IMR-90 (cell line): ENCODE results near the gene ZNF653. TPM values are rescaled to one million over a fixed set of nuclear protein-coding genes. Genes with fewer than 3 reads are reported as not detected.

ENCODE experiments used
- ATAC-seq: fragments of 200-7000 bp; cut with Tn5 transposase; 2 replicates; pipeline ENCODE4 v1.9.1; 2020; ENCODE audit warnings: low read depth, mild to moderate bottlenecking, moderate library complexity
- BruUV-seq: library from RNA; stranded (reverse); fragments of 400-500 nt; replicated peaks from 2 replicates; lab custom pipeline; 2021; lab: Mats Ljungman, UMichigan
- CTCF ChIA-PET: fragments of 300-600 bp; formaldehyde crosslinking; extraction: SDS; loops from one replicate; lab custom pipeline; 2021; ENCODE audit warnings: antibody characterized with exemption; lab: Yijun Ruan, JAX
- POLR2A ChIA-PET: fragments of 300-600 bp; sonication (Branson Sonifier 250); formaldehyde crosslinking; loops from one replicate; lab custom pipeline; 2022; ENCODE audit warnings: antibody characterized with exemption; ENCODE audit not compliant: unreplicated experiment; lab: Charles Lee
- DNase-seq: peaks from one replicate; pipeline ENCODE4 v3.0.0; 2013
- H2AFZ ChIP-seq: replicated peaks from 2 replicates; pipeline ENCODE3; 2013; ENCODE audit warnings: low read length, mild to moderate bottlenecking; ENCODE audit not compliant: poor library complexity
- H2AK5ac ChIP-seq: 2 replicates; pipeline ENCODE4 v1.6.1; 2013; ENCODE audit warnings: low read depth, low read length, inconsistent platforms
- H2AK9ac ChIP-seq: replicated peaks from 2 replicates; pipeline ENCODE3; 2013; ENCODE audit warnings: mild to moderate bottlenecking, low read depth, low read length, moderate library complexity; ENCODE audit not compliant: poor library complexity
- H2BK120ac ChIP-seq: 2 replicates; pipeline ENCODE4 v1.6.1; 2013; ENCODE audit warnings: low read depth, low read length, inconsistent platforms
- H2BK15ac ChIP-seq: 3 replicates; pipeline ENCODE4 v1.6.1; 2013; ENCODE audit warnings: low read depth, low read length, inconsistent platforms
- H2BK20ac ChIP-seq: 2 replicates; pipeline ENCODE4 v1.6.1; 2013; ENCODE audit warnings: low read depth, mild to moderate bottlenecking, inconsistent platforms, low read length, moderate library complexity
- H2BK5ac ChIP-seq: 2 replicates; pipeline ENCODE4 v1.6.1; 2013; ENCODE audit warnings: mild to moderate bottlenecking, low read depth, low read length, inconsistent platforms; ENCODE audit not compliant: poor library complexity, severe bottlenecking
- H3K14ac ChIP-seq: replicated peaks from 2 replicates; pipeline ENCODE4 v1.6.1; 2013; ENCODE audit warnings: low read depth, low read length, inconsistent platforms
- H3K18ac ChIP-seq: 2 replicates; pipeline ENCODE4 v1.6.1; 2013; ENCODE audit warnings: low read depth, low read length, control low read depth
- H3K23ac ChIP-seq: 2 replicates; pipeline ENCODE4 v1.6.1; 2013; ENCODE audit warnings: low read depth, low read length, inconsistent platforms
- H3K27ac ChIP-seq: 2 replicates; pipeline ENCODE4 v1.5.1; 2013; ENCODE audit warnings: mild to moderate bottlenecking, control low read depth, low read length; ENCODE audit not compliant: insufficient read depth
- H3K27me3 ChIP-seq: 2 replicates; pipeline ENCODE4 v1.6.1; 2013; ENCODE audit warnings: low read length; ENCODE audit not compliant: control insufficient read depth, insufficient read depth
- H3K36me3 ChIP-seq: 2 replicates; pipeline ENCODE4 v1.6.1; 2013; ENCODE audit warnings: low read length, mixed read lengths; ENCODE audit not compliant: control insufficient read depth, insufficient read depth
- H3K4ac ChIP-seq: 2 replicates; pipeline ENCODE4 v1.6.1; 2013; ENCODE audit warnings: low read depth, low read length, inconsistent platforms
- H3K4me1 ChIP-seq: 2 replicates; pipeline ENCODE4 v1.6.1; 2013; ENCODE audit warnings: low read length, mixed read lengths; ENCODE audit not compliant: control insufficient read depth, insufficient read depth
- H3K4me2 ChIP-seq: 2 replicates; pipeline ENCODE4 v1.6.1; 2013; ENCODE audit warnings: low read depth, mild to moderate bottlenecking, control low read depth, low read length, moderate library complexity
- H3K4me3 ChIP-seq: 2 replicates; pipeline ENCODE4 v1.5.1; 2013; ENCODE audit warnings: low read depth, mild to moderate bottlenecking, control low read depth, low read length, moderate library complexity; ENCODE audit not compliant: insufficient read depth
- H3K56ac ChIP-seq: 2 replicates; pipeline ENCODE4 v1.6.1; 2013; ENCODE audit warnings: low read length, inconsistent platforms; ENCODE audit not compliant: insufficient read depth; ENCODE audit errors: extremely low read depth
- H3K79me1 ChIP-seq, 2 experiments: 2 replicates each; pipeline ENCODE4 v1.6.1; 2013; ENCODE audit warnings: low read length in 2 of 2, inconsistent platforms in 1 of 2, low read depth in 1 of 2
- H3K9ac ChIP-seq: 2 replicates; pipeline ENCODE4 v1.6.1; 2013; ENCODE audit warnings: low read depth, low read length, control low read depth
- H3K9me1 ChIP-seq: 2 replicates; pipeline ENCODE4 v1.6.1; 2013; ENCODE audit warnings: low read length, inconsistent platforms; ENCODE audit not compliant: insufficient read depth
- H3K9me3 ChIP-seq: 2 replicates; pipeline ENCODE4 v1.6.1; 2013; ENCODE audit warnings: low read length; ENCODE audit not compliant: control insufficient read depth, insufficient read depth
- H4K20me1 ChIP-seq: 2 replicates; pipeline ENCODE4 v1.6.1; 2013; ENCODE audit warnings: low read length, inconsistent platforms; ENCODE audit not compliant: insufficient read depth
- H4K5ac ChIP-seq: 2 replicates; pipeline ENCODE4 v1.6.1; 2013; ENCODE audit warnings: mild to moderate bottlenecking, low read depth, low read length, control low read depth
- H4K8ac ChIP-seq, 2 experiments: 2 replicates each; pipeline ENCODE4 v1.6.1; 2013; ENCODE audit warnings: low read depth in 2 of 2, low read length in 2 of 2, control low read depth in 1 of 2, inconsistent platforms in 1 of 2
- H4K91ac ChIP-seq: 2 replicates; pipeline ENCODE4 v1.6.1; 2013; ENCODE audit warnings: low read depth, low read length, inconsistent platforms; ENCODE audit not compliant: insufficient read depth
- MAZ ChIP-seq: IDR thresholded peaks from 2 replicates; pipeline ENCODE4 v1.6.1; 2012; ENCODE audit warnings: low read depth, mild to moderate bottlenecking, low read length, improper control_type of control experiment, moderate library complexity, borderline replicate concordance
- WGBS, 2 experiments: methylation state at CpG; one replicate each; pipeline versions ENCODE4 v1.1.5 to v1.1.7; 2013; ENCODE audit warnings: missing lambda C conversion rate in 2 of 2; ENCODE audit not compliant: insufficient read length in 1 of 2; ENCODE audit errors: extremely low coverage in 2 of 2; 5-methylcytosine and 5-hydroxymethylcytosine counted together
- dilution Hi-C: fragments of 300-500 bp; cut with HindIII; formaldehyde crosslinking; loops from one replicate; pipeline ENCODE4 v1.14.3; 2018; ENCODE audit warnings: low sequenced_read_pairs; ENCODE audit not compliant: unreplicated experiment
- in situ Hi-C: fragments of 300-500 bp; cut with MboI; formaldehyde crosslinking; loops from 3 replicates; pipeline ENCODE4 v1.14.3; 2019; ENCODE audit warnings: low sequenced_read_pairs, inconsistent platforms, mixed read lengths
- intact Hi-C: fragments of 100-400 bp; cut with micrococcal nuclease; formaldehyde crosslinking; loops from 2 replicates; pipeline ENCODE4 v1.10.0; 2022
- polyA plus RNA-seq, 3 experiments: library from polyadenylated mRNA; depleted of rRNA; stranded (reverse); fragments of >200 nt; gene quantifications; 2 replicates each; pipeline ENCODE4 v1.2.3, GENCODE V29; 2012; ENCODE audit warnings: low replicate concordance in 1 of 3
- total RNA-seq: library from RNA; depleted of rRNA; stranded (reverse); fragments of >200 nt; gene quantifications from 2 replicates; pipeline ENCODE4 v1.2.3, GENCODE V29; 2012
- TF ChIP-seq, protein P1 (sequence below): conservative IDR thresholded peaks from 2 replicates; pipeline ENCODE4 v1.5.1; 2012; ENCODE audit warnings: mild to moderate bottlenecking, low read depth, low read length, improper control_type of control experiment

The ZNF653 gene
- total and polyA plus RNA-seq, 2 of the 4 experiments (the other 2 are of a cell fraction), result 3.9 to 9.0 TPM

GRCh38 chr19:11479090-11479897 is 26.3 kb downstream of the ZNF653 start:
- BruUV-seq, result no TSS peak

More at GRCh38 chr19:11479090-11479897, 26.3 kb downstream of the ZNF653 start:
- no peak overlapping the region for H2BK5ac ChIP-seq
- no peak overlapping the region for H2AFZ ChIP-seq
- no peaks in the 10 kb centered on the region for H3K9me3 ChIP-seq
- H3K4ac ChIP-seq, result no peak overlapping the region
- dilution Hi-C loops (no loop called here), intact Hi-C loops (no loop called here), in situ Hi-C loops (loop anchor here (10.0 kb wide), 1 partner anchor 184 kb away; the partner anchor contains the start of gene TSPAN16)
- no peak overlapping the region for H3K27ac ChIP-seq
- 13% methylated on average over 18 of the region's 62 CpGs; no CpG with 5 or more reads in 1 of the 2 experiments for WGBS, 2 experiments
- no peaks in the 10 kb centered on the region for H4K20me1 ChIP-seq
- H2BK120ac ChIP-seq, result no peak overlapping the region
- no peak overlapping the region for H2BK20ac ChIP-seq
- no peak overlapping the region for H4K8ac ChIP-seq
- H2BK15ac ChIP-seq, result no peak overlapping the region
- H4K5ac ChIP-seq, result no peak overlapping the region
- H4K91ac ChIP-seq, result no peak overlapping the region
- peaks cover 50% of the 10 kb centered on the region for H3K27me3 ChIP-seq
- H3K14ac ChIP-seq, result no peak overlapping the region
- no peaks in the 10 kb centered on the region for H3K79me1 ChIP-seq
- H3K4me3 ChIP-seq, result no peak overlapping the region
- H3K9ac ChIP-seq, result no peak overlapping the region
- no peak for DNase-seq
- 0 out of 2 replicates have a peak, but pooled peaks cover 2% of the 10 kb centered on the region for H3K36me3 ChIP-seq
- POLR2A ChIA-PET, result no interaction called here
- CTCF ChIA-PET, result no interaction called here
- no peak overlapping the region for H2AK5ac ChIP-seq
- no peak overlapping the region for H3K4me2 ChIP-seq
- H3K9me1 ChIP-seq, result no peaks in the 10 kb centered on the region
- ATAC-seq, result no peak
- H3K56ac ChIP-seq, result no peak overlapping the region
- no peak overlapping the region for H2AK9ac ChIP-seq
- no peak overlapping the region for H3K18ac ChIP-seq
- TF ChIP-seq, protein P1, sequence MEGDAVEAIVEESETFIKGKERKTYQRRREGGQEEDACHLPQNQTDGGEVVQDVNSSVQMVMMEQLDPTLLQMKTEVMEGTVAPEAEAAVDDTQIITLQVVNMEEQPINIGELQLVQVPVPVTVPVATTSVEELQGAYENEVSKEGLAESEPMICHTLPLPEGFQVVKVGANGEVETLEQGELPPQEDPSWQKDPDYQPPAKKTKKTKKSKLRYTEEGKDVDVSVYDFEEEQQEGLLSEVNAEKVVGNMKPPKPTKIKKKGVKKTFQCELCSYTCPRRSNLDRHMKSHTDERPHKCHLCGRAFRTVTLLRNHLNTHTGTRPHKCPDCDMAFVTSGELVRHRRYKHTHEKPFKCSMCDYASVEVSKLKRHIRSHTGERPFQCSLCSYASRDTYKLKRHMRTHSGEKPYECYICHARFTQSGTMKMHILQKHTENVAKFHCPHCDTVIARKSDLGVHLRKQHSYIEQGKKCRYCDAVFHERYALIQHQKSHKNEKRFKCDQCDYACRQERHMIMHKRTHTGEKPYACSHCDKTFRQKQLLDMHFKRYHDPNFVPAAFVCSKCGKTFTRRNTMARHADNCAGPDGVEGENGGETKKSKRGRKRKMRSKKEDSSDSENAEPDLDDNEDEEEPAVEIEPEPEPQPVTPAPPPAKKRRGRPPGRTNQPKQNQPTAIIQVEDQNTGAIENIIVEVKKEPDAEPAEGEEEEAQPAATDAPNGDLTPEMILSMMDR, result no peak
- peak; percentile 72; the same call in 1 of the 2 replicates for TF ChIP-seq MAZ
- no peak overlapping the region for H3K23ac ChIP-seq
- peaks cover 2% of the 10 kb centered on the region; the same call in 1 of the 2 replicates for H3K4me1 ChIP-seq
